Stimulated activated CD4-positive, alpha-beta T cell treated with anti-CD3 and anti-CD28 coated beads, Interleukin-4, amount 100 ng/mL, for 24 hours (primary cell): ENCODE results near the gene EYA2.

Source experiments
- DNase-seq: peaks from one replicate; pipeline ENCODE4 v3.0.0-alpha.2; 2020

EYA2 gene

DNA sequence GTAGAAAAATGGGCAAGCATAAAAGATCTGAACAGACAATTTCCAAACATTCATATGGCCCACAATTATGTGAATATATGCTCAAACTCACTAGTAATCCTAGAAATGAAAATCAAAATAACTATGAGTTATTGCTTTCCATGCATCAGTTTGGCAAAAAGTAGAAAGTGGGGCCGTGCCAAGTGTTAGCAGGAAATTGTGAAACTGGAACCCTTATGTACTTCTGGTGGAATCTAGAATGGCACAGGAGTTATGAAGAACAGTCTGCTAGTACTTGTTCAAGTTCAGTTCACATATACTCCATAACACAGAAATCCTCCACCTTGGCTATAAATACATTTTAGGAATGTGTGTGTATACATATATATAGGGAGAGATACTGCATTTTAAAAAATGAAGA is 89.8 kb downstream of the EYA2 start:
- DNase-seq: no peak

DNA sequence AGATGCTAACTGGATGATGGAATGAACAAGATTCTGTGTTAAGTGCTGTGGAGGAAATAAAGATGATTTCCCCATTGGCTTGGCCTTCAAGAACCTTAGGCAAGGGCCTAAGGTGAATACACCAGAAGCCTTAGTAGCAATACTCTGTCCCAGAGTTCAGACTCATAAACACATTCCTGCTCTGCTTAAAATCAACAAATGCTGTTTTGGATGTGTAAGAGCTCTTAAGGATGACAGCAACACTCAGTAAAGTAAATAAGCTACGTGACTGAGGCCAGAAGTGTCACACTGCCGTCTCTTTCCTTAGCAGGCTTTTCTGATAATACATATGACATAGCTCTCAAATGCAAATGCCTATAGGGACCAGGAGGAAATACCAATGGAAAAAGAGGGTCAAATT is 90.6 kb downstream of the EYA2 start:
- DNase-seq: no peak

DNA sequence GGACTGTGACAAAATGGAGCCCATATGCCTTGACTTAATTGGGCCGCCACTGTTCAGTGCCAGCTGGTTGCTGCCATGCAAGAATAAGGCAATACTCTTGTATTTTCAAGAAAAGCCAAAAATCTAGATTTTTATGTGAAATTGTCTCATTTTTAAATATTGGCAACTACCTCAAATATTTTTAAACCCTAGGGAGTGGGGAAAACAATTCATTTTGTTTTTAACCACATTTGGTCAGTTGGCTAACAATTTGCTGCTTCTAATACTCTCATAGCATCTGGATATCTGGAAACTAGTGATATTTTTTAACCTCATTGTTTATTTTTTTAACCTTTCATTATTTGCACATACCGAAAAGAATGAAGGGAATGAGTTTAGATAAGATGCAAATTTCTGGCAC is 91.0 kb downstream of the EYA2 start:
- no peak for DNase-seq

DNA sequence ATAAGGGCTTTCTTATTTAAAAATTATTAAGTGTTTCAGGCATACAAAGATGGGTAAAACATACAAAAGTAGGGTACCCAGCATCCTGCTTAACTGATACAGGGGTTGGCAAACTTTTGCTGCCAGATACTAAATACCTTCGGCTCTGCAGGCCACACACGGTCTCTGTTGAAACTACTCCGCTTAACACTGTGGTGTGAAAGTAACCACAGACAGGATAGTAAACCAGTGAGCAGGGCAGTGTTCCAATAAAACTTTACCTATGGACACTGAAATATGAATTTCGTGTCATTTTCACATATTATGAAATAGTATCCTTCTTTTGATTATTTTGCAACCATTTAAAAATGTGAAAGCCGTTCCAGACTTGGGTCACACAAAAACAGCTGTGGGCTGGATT is 92.4 kb downstream of the EYA2 start:
- DNase-seq: no peak

DNA sequence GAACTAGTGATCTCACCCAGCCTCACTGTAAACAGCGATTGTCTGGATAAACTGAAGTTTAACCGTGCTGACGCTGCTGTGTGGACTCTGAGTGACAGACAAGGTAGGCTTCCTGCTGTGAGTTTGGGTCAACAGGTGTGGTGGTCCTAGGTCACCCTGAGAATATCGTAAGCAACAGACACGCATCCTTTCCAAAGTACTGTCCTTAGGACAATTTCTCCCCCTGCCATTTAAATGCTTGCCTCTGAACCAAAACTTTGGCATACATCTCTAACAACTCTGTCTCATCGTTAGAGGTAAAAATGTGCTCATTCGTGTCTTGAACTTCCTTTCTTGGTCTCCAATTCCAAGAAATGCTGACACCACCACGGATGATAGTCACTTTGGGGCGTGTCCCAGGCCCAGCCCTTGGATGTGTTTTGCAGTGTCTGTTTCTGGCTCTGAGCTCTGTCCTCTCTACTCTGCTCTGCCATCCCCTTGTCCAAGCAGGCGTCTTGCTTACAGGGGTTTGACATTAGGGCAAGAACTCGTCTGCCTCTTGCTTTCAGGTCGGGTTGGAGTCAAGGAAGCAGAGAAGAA is 95.5 kb downstream of the EYA2 start:
- DNase-seq: peak; percentile 31

DNA sequence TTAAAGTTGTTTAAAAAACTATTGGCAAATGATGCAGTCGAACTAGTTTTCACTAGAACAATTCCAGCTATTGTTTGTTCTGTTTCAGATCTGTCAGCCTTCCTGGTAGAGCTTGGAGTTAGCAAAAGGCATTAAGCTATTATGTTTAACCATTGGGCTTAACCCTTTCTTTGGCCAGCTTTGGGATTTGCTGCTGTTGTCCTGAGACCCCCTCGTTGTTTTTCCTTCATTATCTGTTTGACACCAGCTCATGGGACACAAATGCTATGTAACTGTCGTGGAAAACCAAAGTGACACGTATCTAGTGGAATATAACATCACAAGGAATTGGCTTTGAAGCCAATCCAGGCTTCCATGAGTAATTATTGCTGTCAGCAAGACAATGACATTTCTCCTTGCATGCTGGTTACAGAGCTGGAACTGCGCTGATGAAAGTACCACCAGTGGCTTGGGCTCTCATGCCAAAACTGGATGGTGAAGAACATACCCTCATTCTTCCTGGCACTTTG is 96.0 kb downstream of the EYA2 start:
- no peak for DNase-seq

DNA sequence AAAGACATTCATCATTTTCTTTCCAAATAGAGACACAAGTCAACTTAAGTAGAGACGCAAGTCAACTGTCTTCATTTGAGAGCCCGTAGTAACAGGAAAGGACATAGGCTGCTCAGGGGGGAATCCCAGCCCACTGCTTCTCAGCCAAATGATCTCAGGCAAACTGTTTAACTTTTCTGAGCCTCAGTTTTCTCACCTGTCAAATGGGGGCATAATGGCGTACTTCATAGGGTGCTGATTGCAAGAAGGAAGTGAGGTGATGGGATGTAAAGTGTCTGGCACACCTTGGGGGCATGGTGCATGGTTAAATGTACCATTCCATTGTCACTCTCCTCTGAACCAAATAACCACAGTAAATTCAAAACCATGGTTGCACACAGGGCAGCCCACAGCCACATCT is 96.5 kb downstream of the EYA2 start:
- no peak for DNase-seq

DNA sequence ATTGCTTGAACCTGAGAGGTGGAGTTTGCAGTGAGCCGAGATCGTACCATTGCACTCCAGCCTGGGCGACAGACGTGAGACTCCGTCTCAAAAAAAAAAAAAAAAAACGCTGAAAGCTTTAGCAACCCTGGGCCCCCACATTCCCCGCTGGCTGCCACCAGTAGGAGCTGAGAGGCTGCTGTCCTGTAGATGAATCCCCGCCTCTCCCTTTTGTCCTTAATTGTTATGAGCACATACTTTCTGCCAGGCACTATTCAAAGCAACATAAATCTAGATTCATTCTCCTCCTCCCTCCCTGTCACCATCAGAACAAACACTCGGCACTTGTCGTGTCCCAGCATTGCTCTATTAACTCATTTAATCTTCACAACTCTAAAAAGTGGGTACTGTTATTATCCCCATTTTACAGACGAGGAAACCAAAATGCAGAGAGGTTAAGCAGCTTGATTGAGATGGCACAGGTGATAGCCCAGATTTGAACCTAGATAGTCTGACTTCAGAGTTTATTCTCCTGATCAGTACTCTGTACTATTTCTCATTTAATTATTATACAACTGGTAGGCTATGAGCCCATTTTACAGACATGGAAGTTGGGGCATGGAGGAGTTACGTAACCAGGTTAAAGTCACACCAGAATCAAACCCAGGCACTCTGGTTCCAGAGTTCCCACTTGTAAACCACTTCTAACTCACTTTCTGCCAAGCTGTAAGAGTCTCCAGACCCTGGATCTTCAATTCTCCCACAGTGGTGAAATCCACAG is 97.4 kb downstream of the EYA2 start:
- DNase-seq: no peak

DNA sequence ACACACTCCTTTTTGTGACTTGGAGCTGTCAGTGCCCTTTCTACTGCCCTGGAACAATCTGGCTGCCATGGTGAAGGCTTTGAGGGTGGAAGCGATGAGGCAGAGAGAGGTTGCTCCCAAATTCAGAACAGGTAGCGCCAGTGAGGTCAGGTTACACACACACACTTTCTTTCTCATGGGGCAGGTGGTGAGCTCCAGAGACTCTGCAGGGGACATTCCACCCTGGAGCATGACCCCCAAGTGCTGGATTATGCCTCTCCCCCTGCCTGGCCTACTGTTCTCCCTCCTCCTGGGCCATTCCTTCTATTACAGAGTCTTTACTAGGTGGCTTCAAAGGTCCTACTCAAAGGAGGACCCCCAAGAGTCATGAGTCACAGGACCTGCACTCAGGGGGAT is 98.0 kb downstream of the EYA2 start:
- DNase-seq: no peak

DNA sequence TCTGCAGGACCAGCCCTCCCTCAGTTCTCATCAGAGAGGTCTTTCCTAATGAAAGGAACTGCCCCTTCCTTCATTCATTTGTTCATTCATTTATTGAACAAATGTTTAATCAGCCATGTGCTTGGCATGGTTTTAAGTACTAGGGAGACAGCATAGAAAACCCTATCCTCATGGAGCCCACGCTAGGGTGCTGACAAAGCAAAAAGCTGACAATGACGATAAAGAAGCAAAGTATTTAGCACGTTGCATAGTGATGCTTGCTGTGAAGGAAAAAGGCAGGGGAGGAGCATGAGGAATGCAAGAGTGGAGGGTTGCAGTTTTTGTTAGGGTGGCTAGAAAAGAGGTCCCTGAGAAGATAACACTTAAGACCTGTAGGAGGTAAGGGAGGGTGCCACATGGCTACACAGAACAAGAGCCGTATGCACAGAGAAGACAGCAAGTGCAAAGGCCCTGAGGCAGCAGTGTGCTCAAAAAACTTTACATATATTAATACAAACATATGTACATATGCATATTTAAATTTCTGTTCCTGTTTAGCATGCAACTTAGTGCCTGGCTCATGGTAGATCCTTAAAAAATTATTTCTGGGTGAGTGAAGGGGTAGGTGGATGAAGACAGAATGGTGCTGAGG is 98.9 kb downstream of the EYA2 start:
- no peak for DNase-seq

DNA sequence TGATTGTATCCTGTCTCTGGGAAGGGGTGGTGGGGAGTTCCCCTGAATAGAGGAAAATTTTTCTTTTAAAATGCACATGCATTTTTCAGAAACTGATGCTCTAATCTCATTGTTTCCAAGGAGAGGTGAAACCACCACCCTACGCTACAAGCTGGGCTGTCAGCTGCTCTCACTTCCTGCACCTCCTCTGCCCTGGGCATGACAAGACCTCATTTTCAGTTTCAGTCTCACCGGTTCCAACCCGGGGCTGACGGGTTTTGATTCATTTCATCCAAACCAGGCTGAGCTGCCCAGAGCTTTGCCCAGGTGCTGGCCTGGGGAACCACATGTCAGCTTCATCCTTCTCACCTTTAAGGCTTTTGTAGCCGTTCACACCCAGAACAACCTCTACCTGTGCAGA is 99.7 kb downstream of the EYA2 start:
- peak; percentile 64 for DNase-seq

DNA sequence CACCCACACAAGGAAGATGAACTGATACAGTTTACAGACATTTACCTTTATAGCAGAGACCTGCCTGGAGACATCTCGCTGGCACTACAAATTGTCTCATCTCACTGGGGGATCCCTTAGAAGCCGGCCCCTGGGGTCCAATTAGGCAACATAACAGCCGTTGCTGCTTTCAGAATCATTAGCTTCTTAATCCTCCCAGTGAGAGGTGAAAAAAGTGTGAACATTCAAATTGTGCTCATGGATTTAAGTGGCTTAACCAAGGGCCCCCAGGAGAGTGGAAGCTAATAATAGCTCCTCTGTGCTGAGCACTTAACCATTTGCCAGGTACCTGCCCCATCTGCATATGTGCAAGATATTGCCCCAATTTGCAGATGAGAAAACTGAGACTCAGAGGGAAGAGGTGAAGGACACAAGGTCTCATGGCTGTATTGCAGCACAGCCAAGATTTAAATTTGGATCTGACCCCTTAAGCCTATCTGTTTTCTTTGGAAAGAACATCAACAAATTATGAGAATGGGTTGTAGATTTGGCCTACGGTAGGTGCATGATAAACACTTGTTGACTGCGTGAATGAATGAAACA is 101.0 kb downstream of the EYA2 start:
- no peak for DNase-seq

DNA sequence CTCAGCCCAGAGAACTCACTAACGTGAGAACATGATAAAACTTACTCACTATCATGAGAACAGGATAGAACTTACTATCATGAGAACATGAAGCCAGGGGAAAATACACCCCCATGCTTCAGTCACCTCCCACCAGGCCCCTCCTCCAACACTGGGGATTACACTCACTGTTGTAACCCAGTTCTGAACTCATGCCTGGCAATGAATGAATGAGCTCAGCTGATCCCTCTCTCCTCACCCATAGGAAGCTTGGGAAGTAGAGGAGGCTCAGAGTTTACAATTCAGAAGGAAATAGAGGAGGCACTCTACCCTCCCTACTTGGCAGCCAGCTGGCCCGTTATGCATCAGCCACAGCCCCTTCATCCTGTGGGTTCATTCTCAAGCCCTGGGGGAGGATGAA is 102.5 kb downstream of the EYA2 start:
- no peak for DNase-seq

DNA sequence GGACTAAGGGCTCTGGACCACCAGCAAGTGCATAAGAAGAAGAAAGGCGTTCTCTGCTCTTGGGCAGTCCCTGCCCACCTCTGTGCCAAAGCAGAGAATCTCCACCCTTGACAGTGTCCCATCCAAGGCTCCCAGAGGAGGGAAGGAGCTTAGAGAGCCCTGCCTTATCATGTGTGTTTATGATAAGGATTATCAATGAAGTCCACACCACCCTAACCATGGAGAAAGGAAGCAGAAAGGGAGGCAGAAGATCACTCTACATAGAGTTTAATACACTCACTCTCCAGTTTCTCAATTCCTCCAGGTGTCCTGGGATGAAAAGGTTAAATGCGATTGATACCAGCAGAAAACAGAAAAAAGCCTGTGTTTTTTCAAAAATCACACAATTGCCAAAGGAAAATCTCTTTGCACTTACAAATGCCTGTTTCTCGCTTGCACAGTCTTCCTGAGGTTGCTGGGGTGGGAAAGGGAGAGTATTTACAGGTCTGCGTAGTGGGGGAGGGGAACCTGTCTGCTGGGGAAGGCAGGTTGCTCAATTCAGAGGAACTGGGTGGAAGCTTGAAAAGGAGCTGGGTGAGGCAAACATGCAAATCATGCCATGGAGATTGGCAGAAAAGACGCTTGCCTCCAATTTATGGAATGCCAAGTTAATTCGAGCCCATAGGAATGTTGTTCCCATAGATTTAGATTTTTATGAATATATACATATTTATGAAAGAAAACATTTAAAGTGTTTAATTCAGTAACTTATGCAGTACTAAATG is 104.0 kb downstream of the EYA2 start:
- no peak for DNase-seq

DNA sequence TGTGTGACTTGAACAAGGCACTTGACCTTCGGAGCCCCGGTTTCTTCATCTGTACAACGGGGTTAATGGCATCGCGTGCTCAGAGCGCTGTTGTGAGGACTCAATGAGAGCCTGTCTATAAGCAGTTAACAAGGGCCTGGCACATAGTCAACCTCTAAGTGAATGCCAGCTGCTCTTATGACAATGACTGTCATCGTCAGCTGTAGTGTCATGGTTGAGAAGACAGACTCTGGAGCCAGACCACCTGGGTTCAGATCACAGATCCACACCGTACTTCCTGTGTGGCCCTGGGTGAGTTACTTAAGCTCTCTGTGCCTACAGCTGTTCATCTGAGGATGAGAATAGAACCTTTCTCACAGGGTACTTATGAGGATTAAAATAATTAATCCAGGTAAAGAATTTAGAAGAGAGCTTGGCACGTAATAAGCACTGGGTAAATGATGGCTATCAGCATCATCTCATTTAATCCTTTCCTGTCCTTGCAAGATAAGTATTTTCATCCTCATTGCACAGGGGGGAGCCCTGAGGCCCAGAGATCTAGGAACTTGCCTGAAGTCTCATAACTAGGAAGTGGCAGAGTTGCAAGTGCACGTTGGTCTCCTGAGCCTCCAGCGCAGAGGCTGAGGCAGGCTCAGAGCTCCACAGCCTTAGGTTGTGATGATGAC is 105.3 kb downstream of the EYA2 start:
- DNase-seq: no peak

DNA sequence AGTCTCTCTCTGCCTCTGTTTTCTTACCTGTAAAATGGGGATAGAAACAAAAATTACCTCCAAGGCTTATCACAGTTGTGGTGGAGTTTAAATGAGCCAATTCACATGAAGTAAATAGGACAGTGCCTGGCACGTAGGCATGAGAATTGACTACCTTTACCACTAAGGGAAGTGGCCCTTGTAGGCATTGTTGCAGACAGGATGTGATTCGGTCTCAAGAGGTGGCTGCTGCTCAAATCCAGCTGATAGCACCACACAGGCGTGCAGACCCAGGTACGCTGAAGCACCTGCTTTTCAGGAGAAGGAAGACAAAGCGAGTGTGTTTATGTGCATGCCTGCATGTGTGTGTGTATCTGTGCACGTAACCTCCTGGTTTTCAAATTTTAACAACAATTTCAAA is 108.6 kb downstream of the EYA2 start:
- DNase-seq: no peak

DNA sequence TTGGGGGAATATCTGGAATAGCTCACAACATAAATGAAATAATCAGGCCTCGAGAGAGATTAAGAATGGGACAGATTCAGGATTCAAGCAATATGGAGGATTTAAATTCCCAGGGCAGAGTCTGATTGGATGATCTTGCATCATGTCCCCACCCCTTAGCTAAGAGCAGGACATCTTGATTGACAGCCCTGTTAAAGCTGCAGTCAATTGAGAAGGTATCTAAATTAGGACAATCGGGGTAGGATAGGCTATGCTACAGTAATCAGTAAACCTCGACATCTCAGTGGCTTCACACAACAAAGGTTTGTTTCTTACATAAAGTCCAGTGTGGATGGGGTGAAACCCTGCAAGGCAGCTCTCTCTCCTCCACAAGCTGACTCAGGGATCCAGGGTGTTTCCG is 109.5 kb downstream of the EYA2 start:
- no peak for DNase-seq

DNA sequence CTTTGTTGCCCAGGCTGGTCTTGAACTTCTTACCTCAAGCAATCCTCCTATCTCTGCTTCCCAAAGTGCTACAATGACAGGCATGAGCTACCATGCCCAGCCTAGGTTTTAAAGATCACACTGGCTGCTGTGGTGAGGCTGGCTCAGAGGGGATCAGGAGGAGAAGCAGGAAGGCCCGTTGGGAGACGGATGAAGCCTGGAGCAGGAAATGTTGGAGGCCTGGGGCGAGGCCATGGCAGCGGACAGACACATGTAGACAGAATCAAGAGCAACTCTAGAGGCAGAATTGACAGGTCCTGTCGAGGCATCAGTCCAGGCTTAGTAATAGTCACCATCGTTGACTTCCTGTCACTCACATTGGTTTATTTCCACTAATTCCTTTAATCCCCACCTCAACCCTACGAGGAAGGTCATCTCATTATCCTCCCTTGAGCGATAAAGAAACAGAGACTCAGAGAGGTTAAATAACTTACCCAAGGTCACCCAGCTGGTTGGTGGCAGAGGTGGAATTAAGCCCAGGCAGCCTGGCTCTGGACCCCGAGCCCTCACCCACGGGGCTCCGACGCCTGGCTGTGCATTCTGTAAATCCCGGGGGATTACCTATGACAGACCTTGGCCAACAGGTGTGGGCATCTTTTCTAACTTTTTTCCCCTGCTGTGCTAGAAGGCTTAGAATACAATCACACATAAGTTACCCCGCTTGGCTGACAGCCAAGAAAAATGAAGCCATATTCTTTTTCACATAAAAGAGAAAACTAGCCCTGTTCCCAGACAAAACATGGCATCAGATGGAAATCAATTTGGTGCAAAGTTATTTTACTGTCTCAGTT is 113.4 kb downstream of the EYA2 start:
- DNase-seq: no peak

DNA sequence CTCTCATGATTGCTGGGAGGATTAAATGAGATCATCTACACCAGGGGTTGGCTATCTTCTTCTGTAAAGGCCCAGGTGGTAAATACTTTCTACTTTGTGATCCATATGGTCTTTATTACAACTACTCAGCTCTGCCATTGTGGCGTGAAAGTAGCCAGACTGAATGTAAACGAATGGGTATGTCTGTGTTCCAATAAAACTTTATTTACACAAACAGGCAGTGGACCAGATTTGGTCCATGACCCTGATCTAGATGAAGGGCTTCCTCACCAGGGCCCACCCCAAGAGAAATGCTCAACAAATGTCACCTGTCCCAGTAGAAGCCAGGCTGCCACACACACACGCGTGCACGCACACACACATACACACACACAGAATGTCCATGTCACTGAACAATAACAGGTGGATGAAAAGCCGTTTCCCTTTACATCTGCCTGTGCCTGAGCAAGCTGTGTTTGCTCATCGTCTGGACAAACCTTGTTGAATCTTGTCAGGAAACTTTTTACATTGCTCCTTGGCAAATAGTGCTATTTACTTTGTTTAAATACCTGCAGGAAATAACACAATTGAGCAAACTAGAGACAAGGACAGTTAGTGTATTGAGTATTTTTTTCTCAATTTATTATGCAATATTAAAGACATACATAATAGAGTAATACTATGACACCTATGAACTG is 114.3 kb downstream of the EYA2 start:
- DNase-seq: no peak

DNA sequence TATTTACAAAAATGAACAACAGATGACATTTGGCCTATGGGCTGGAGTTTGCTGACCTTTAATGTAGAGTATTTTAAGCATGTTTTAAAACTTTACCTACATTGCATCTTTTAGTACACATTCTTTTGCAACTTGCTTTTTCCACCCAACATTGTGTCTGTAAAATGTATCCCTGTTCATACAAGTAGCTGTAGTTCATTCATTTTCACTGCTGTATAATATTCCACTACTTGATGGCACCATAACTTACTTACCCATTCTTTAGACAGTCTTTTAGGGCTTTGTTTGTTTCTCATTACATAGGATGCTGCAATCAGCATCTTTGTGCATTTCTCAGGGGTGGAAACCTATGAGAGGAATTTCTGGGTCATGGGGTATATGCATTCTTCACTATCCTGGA is 115.1 kb downstream of the EYA2 start:
- DNase-seq: no peak

DNA sequence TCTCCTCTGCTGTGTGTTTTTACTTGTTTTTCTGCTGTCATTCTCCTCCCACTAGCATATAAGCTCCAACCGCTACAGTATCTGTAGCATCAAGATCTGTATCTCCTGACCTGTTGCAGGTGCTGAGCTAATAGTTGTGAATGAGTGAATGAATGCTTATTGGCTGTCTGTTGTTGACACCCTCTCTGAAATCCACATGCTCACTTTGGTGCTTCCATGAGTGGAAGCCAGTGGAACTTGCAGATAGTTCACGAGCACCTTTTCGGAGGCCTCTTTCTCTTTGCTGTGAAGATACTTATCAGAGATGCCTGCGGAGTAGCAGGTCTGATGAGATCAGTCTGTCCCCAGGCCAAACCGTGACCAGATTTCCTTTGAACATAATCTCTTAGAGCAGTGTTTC is 117.3 kb downstream of the EYA2 start:
- DNase-seq: no peak
